Measurements from ENCODE around the gene STAT3.
"Not testable (repeated sequence)": the region's sequence is repeated elsewhere in the genome, so short reads cannot be mapped to it uniquely, and the experiment has no call there.

Gene STAT3

GRCh38 chr17:42409523-42410318, 21.5 kb upstream of the STAT3 start:
- intact Hi-C loops (cut with DNase I), result loop anchor here (5.0 to 10.0 kb wide), 2 partner anchors 115 to 268 kb away; partner anchors contain the start of gene PLEKHH3
- peak in 2 of 10 donors; percentile 39 to 52 for DNase-seq

- intact Hi-C loops (cut with DNase I), result loop anchor here (5.0 to 10.0 kb wide), 2 partner anchors 117 to 269 kb away; partner anchors contain the start of gene PLEKHH3
- DNase-seq, result peak; percentile 51 to 97 (median 80)
Measured at GRCh38 chr17:42408061-42408460, 19.8 kb upstream of the STAT3 start.

- intact Hi-C loops (cut with DNase I), result loop anchor here (5.0 to 10.0 kb wide), 2 partner anchors 117 to 270 kb away; partner anchors contain the start of gene PLEKHH3
- DNase-seq, result peak; percentile 71 to 97 (median 82)
Measured at GRCh38 chr17:42407289-42407836, 19.1 kb upstream of the STAT3 start.

- intact Hi-C loops (cut with DNase I), result loop anchor here (1.0 to 10.0 kb wide), 3 partner anchors 84 to 271 kb away; partner anchors contain the start of gene PLEKHH3
- peak in 1 of 10 donors; percentile 16 for DNase-seq
Measured at GRCh38 chr17:42406615-42407288, 18.5 kb upstream of the STAT3 start.

GRCh38 chr17:42405963-42406495, 17.8 kb upstream of the STAT3 start:
- intact Hi-C loops (cut with DNase I), result loop anchor here (1.0 to 10.0 kb wide), 3 partner anchors 84 to 271 kb away; partner anchors contain the start of gene PLEKHH3
- DNase-seq, result peak; percentile 74 to 97 (median 84)

GRCh38 chr17:42405076-42405475, 16.8 kb upstream of the STAT3 start:
- peak in 1 of 10 donors; percentile 64 for DNase-seq
- intact Hi-C loops (cut with DNase I), result loop anchor here (5.0 to 10.0 kb wide), 2 partner anchors 120 to 272 kb away; partner anchors contain the start of gene PLEKHH3

- intact Hi-C loops (cut with DNase I), result loop anchor here (5.0 to 10.0 kb wide), 2 partner anchors 120 to 273 kb away; partner anchors contain the start of gene PLEKHH3
- peak in 1 of 10 donors; percentile 64 for DNase-seq
Measured at GRCh38 chr17:42404326-42405055, 16.2 kb upstream of the STAT3 start.

GRCh38 chr17:42403150-42403549, 14.9 kb upstream of the STAT3 start:
- intact Hi-C loops (cut with DNase I), result loop anchor here (10.0 kb wide), 1 partner anchor 122 kb away; no protein-coding TSS in a partner anchor
- peak in 1 of 10 donors; percentile 54 for DNase-seq

GRCh38 chr17:42402117-42402516, 13.9 kb upstream of the STAT3 start:
- intact Hi-C loops (cut with DNase I), result loop anchor here (10.0 kb wide), 1 partner anchor 123 kb away; no protein-coding TSS in a partner anchor
- DNase-seq, result no peak

GRCh38 chr17:42400844-42401375, 12.7 kb upstream of the STAT3 start:
- intact Hi-C loops (cut with DNase I), result loop anchor here (10.0 kb wide), 1 partner anchor 124 kb away; no protein-coding TSS in a partner anchor
- not testable (repeated sequence) for DNase-seq

- intact Hi-C loops (cut with DNase I), result loop anchor here (10.0 kb wide), 1 partner anchor 125 kb away; no protein-coding TSS in a partner anchor
- peak in 1 of 10 donors; percentile 10 for DNase-seq
Measured at GRCh38 chr17:42399948-42400843, 12.0 kb upstream of the STAT3 start.

- intact Hi-C loops (cut with DNase I), result no loop called here
- peak in 1 of 10 donors; percentile 35 for DNase-seq
Measured at GRCh38 chr17:42399121-42399520, 10.9 kb upstream of the STAT3 start.

GRCh38 chr17:42395601-42396000, 7.4 kb upstream of the STAT3 start:
- DNase-seq; intact Hi-C loops (cut with DNase I): not testable (repeated sequence)

GRCh38 chr17:42394838-42395237, 6.6 kb upstream of the STAT3 start:
- intact Hi-C loops (cut with DNase I), result no loop called here
- DNase-seq, result no peak

GRCh38 chr17:42392692-42393415, 4.6 kb upstream of the STAT3 start:
- intact Hi-C loops (cut with DNase I), result no loop called here

GRCh38 chr17:42391439-42391838, 3.2 kb upstream of the STAT3 start:
- intact Hi-C loops (cut with DNase I); DNase-seq: not testable (repeated sequence)

More at GRCh38 chr17:42392692-42393415, 4.6 kb upstream of the STAT3 start:
- DNase-seq, result no peak

GRCh38 chr17:42389899-42390298, 1.7 kb upstream of the STAT3 start:
- intact Hi-C loops (cut with DNase I), result no loop called here
- no peak for DNase-seq

- peak in 1 of 10 donors; percentile 14 for DNase-seq
- intact Hi-C loops (cut with DNase I), result no loop called here
Measured at GRCh38 chr17:42389135-42389417, 834 bp upstream of the STAT3 start.
